Sciatic nerve (tissue), 2 donors: Measurements from ENCODE around the gene PPP1R1B. TPM values are rescaled to one million over a fixed set of nuclear protein-coding genes. Genes with fewer than 3 reads are reported as not detected.
A peak's percentile ranks its signal among the peaks of the same experiment; 100 is the strongest.

Experiments used
- ATAC-seq: fragments of 200-7000 bp; cut with Tn5 transposase; one replicate; pipeline ENCODE4 v1.9.1; 2020; ENCODE audit warnings: mild to moderate bottlenecking, moderate library complexity
- DNase-seq: peaks from one replicate; pipeline ENCODE4 v3.0.0-alpha.2; 2020; ENCODE audit warnings: low spot score
- intact Hi-C: fragments of 100-400 bp; cut with DNase I; formaldehyde crosslinking; loops from one replicate; pipeline ENCODE4 v1.14.2; 2022
- total RNA-seq: library from RNA; stranded (reverse); fragmentation: NEBNext Ultra II Directional; extraction: Animal tissue kit (Norgen Biotek cat#: 25700); gene quantifications from one replicate; pipeline ENCODE4 v1.2.1, GENCODE V29; 2021
- donor health status: DM: no; HTN: no; CAD: no.
- donor health status: DM: no; HTN: no; CAD: no.

PPP1R1B gene
- total RNA-seq, 1 donor from 2014 or later = 3.3 TPM

- ATAC-seq (no peak), DNase-seq (no peak)
- intact Hi-C loops = no loop called here
Measured at GRCh38 chr17:39612291-39612894, 14.4 kb upstream of the PPP1R1B start.

GRCh38 chr17:39612935-39613464 lies 13.8 kb upstream of the PPP1R1B start:
- intact Hi-C loops = no loop called here
- DNase-seq (no peak), ATAC-seq (no peak)

GRCh38 chr17:39614545-39615157 lies 12.1 kb upstream of the PPP1R1B start:
- no peak for DNase-seq
- ATAC-seq = no peak
- intact Hi-C loops = no loop called here

- DNase-seq (no peak), ATAC-seq (no peak)
- intact Hi-C loops = no loop called here
Measured at GRCh38 chr17:39615434-39615833, 11.3 kb upstream of the PPP1R1B start.

- intact Hi-C loops = no loop called here
- no peak for ATAC-seq
- no peak for DNase-seq
Measured at GRCh38 chr17:39617100-39617445, 9.7 kb upstream of the PPP1R1B start.

- DNase-seq (peak; percentile 71), ATAC-seq (no peak)
- intact Hi-C loops = no loop called here
Measured at GRCh38 chr17:39617446-39618245, 9.1 kb upstream of the PPP1R1B start.

- no peak for ATAC-seq
- intact Hi-C loops = no loop called here
- DNase-seq = no peak
Measured at GRCh38 chr17:39618246-39618913, 8.4 kb upstream of the PPP1R1B start.

GRCh38 chr17:39618956-39619785 lies 7.6 kb upstream of the PPP1R1B start:
- intact Hi-C loops = no loop called here
- ATAC-seq = no peak
- DNase-seq = no peak

GRCh38 chr17:39619786-39620101 lies 7.0 kb upstream of the PPP1R1B start:
- DNase-seq = no peak
- intact Hi-C loops = loop anchor here (5.0 kb wide), 2 partner anchors 53 to 133 kb away; no protein-coding TSS in a partner anchor
- no peak for ATAC-seq

- peak; percentile 91 for DNase-seq
- intact Hi-C loops = loop anchor here (5.0 kb wide), 2 partner anchors 51 to 131 kb away; no protein-coding TSS in a partner anchor
- peak; percentile 81 for ATAC-seq
Measured at GRCh38 chr17:39621523-39622379, 5.0 kb upstream of the PPP1R1B start.

GRCh38 chr17:39622380-39623006 lies 4.3 kb upstream of the PPP1R1B start:
- intact Hi-C loops = loop anchor here (5.0 kb wide), 2 partner anchors 50 to 130 kb away; no protein-coding TSS in a partner anchor

GRCh38 chr17:39623356-39623950 lies 3.3 kb upstream of the PPP1R1B start:
- peak; percentile 92 for DNase-seq
- intact Hi-C loops = loop anchor here (5.0 kb wide), 2 partner anchors 49 to 129 kb away; no protein-coding TSS in a partner anchor
- ATAC-seq = peak; percentile 73

More at GRCh38 chr17:39622380-39623006, 4.3 kb upstream of the PPP1R1B start:
- no peak for ATAC-seq
- no peak for DNase-seq

GRCh38 chr17:39624313-39624712 lies 2.4 kb upstream of the PPP1R1B start:
- DNase-seq = no peak
- ATAC-seq = no peak
- intact Hi-C loops = loop anchor here (5.0 kb wide), 2 partner anchors 48 to 128 kb away; no protein-coding TSS in a partner anchor

GRCh38 chr17:39625198-39625785 lies 1.5 kb upstream of the PPP1R1B start:
- DNase-seq = no peak
- ATAC-seq = no peak
- intact Hi-C loops = no loop called here

- no peak for DNase-seq
- intact Hi-C loops = no loop called here
- ATAC-seq = no peak
Measured at GRCh38 chr17:39627047-39627711, 427 bp downstream of the PPP1R1B start.
